GM12801 (cell line): ENCODE measurements around the gene DVL2.

Source experiments
- CTCF ChIP-seq: IDR thresholded peaks from one replicate; pipeline ENCODE4 v1.5.1; 2011; ENCODE audit warnings: control low read depth; ENCODE audit not compliant: insufficient read length; ENCODE audit errors: extremely low read depth

DVL2 gene

GRCh38 chr17:7190276-7190917 is 43.9 kb downstream of the DVL2 start:
- no peak for TF ChIP-seq CTCF

GRCh38 chr17:7186241-7186640 is 48.1 kb downstream of the DVL2 start:
- no peak for TF ChIP-seq CTCF

DNA sequence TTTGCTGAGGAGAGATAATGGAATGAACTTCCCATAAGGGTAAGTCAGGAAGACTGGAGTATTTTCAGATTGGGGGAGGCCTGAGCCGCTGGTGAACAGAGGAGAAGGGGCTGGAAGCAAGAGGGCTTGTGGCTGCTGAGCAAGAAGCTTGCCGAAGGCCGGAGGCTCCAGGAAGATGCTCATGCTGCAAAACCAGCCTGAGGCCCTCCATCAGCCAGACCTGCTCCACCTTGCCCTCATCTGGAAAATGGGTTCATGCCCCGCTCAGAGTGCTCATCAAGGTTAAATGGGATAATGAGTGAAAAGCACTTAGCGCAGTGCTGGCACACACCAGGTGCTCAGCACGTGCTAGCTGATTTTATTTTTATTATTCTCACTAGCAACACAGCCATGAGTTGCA is 49.7 kb downstream of the DVL2 start:
- TF ChIP-seq CTCF = no peak

DNA sequence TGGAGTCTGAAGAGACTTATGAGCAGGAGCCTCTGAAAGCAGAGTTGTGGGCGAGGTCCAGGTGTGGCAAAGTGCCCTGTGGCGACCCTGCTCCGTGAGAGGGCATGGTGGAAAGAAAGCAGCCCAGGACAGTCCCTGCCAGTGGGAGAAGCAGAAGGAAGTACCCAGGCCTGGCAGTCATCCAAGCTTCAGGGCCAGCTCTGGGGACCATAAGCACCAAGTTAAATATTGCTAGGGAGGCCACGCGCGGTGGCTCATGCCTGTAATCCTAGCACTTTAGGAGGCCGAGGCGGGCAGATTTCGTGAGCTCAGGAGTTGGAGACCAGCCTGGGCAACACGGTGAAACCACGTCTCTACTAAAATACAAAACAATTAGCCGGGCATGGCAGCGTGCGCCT is 50.2 kb downstream of the DVL2 start:
- no peak for TF ChIP-seq CTCF

GRCh38 chr17:7183433-7184090 is 50.8 kb downstream of the DVL2 start:
- TF ChIP-seq CTCF = no peak

DNA sequence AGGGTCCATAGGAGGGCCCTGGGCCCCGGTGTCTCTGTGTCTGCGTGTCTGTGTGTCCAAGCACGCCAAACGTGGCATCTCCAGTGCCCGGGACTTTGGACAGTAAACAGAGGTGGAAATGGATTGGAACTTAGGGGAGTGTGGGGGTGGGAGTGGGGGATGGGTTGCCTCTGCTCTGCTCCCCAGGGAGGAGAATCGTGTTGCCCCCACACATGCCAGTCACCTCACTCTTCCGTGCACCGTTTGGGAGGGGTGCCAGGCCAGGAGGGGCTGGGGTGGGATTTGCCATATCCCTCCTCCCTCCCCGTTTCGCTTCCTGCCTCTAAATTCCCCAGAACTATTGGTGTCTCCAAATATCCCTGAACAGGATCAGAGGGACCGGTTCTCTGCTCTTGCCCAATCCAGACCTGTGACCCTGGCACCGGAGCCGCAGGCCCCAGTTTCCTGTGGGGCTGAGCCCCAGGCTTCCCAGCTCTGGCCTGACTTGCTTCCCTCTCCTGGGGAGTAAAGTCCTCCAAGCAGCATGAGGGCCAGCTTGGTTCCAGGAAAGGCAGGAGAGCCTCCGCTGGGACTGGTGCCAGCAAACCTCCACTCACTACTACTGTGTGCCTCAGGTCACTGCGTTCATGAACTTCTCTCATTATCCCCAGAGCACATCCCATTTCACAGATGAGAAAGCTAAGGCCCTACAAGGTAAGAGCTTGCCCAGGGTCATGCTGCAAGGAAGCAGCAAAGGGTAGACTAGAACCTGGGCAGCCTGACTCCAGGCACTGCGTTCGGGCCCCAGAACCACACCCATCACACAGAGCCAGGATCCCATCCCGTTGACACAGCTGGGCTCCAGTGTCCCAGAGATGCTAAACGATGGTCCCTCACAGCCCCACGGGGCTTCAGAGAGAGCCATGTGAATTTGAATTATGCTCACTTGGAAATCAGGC is 54.7 kb downstream of the DVL2 start, which contains the start of gene ASGR1:
Gene ASGR1, minus strand, starts transcription at position 54 of the 938 bp plus-strand sequence. CDS start 807 bp downstream, outside the sequence.
- TF ChIP-seq CTCF = no peak

DNA sequence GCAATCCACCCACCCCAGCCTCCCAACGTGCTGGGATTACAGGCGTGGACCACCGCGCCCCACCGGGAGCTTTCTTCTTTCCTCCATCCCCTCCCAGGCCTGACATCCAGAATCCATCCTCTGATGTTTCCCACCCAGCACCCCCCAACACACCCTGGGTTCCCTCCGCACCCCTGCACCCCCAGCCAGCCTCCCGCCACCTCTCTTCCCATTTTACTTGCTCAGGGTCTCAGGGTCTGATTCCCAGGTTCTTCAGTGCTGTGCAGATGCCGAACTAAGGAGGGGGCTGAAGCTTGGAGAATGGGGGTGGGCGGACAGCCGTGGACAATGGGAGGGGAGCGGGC is 55.4 kb downstream of the DVL2 start:
- TF ChIP-seq CTCF = no peak
